Measurements from ENCODE around the gene DYNLT1. TPM values are rescaled to one million over a fixed set of nuclear protein-coding genes. Genes with fewer than 3 reads are reported as not detected.
"Not testable (repeated sequence)": the region's sequence is repeated elsewhere in the genome, so short reads cannot be mapped to it uniquely, and the experiment has no call there.

The DYNLT1 gene
- total RNA-seq, 1 experiment from 2014 or later: 19.9 TPM

- not testable (repeated sequence) for H4K20me1 ChIP-seq (ENCODE audit: insufficient read depth, low read depth, low read length); DNase-seq; H3K9me3 ChIP-seq (ENCODE audit: low read length); H3K27ac ChIP-seq (ENCODE audit: low read length); H3K27me3 ChIP-seq (ENCODE audit: low read length); H3K9me2 ChIP-seq (replicated peaks; ENCODE audit: insufficient read depth, low read length); H2AFZ ChIP-seq (ENCODE audit: low read length); H3K9ac ChIP-seq (ENCODE audit: low read length); H3K4me3 ChIP-seq (ENCODE audit: low read length); H3K4me1 ChIP-seq (ENCODE audit: low read length); H3K4me2 ChIP-seq (ENCODE audit: low read depth, low read length, poor library complexity, severe bottlenecking)
- Histone ChIP-seq H3K79me2 (ENCODE audit: low read length) (peaks cover 12% of the 10 kb centered on the region; the same call in 1 of the 2 replicates), H3K36me3 (ENCODE audit: insufficient read depth, low read length) (peaks cover 32% of the 10 kb centered on the region)
Measured at GRCh38 chr6:158614606-158615005, 29.9 kb downstream of the DYNLT1 start.

- no peaks in the 10 kb centered on the region for H3K4me1 ChIP-seq (ENCODE audit: low read length)
- no peak overlapping the region for H3K4me3 ChIP-seq (ENCODE audit: low read length)
- H3K36me3 ChIP-seq (ENCODE audit: insufficient read depth, low read length): peaks cover 37% of the 10 kb centered on the region
Measured at GRCh38 chr6:158611541-158612370, 32.8 kb downstream of the DYNLT1 start.

GRCh38 chr6:158611039-158611438 lies 33.5 kb downstream of the DYNLT1 start:
- Histone ChIP-seq H3K9me3 (ENCODE audit: low read length) (no peaks in the 10 kb centered on the region), H3K27ac (ENCODE audit: low read length) (no peak overlapping the region), H3K4me3 (ENCODE audit: low read length) (no peak overlapping the region), H2AFZ (ENCODE audit: low read length) (no peak overlapping the region), H3K27me3 (ENCODE audit: low read length) (no peaks in the 10 kb centered on the region), H3K79me2 (ENCODE audit: low read length) (peaks cover 12% of the 10 kb centered on the region; the same call in 1 of the 2 replicates), H3K4me2 (ENCODE audit: low read depth, low read length, poor library complexity, severe bottlenecking) (no peak overlapping the region), H3K4me1 (ENCODE audit: low read length) (no peaks in the 10 kb centered on the region), H3K9me2 (replicated peaks; ENCODE audit: insufficient read depth, low read length) (no peaks in the 10 kb centered on the region), H3K36me3 (ENCODE audit: insufficient read depth, low read length) (peaks cover 37% of the 10 kb centered on the region), H4K20me1 (ENCODE audit: insufficient read depth, low read depth, low read length) (no peaks in the 10 kb centered on the region), H3K9ac (ENCODE audit: low read length) (no peak overlapping the region)
- DNase-seq: no peak

More at GRCh38 chr6:158611541-158612370, 32.8 kb downstream of the DYNLT1 start:
- Histone ChIP-seq H3K9me3 (ENCODE audit: low read length) (no peaks in the 10 kb centered on the region), H3K9me2 (replicated peaks; ENCODE audit: insufficient read depth, low read length) (no peaks in the 10 kb centered on the region), H3K4me2 (ENCODE audit: low read depth, low read length, poor library complexity, severe bottlenecking) (no peak overlapping the region), H3K27me3 (ENCODE audit: low read length) (no peaks in the 10 kb centered on the region), H3K27ac (ENCODE audit: low read length) (no peak overlapping the region), H2AFZ (ENCODE audit: low read length) (no peak overlapping the region), H3K9ac (ENCODE audit: low read length) (no peak overlapping the region), H4K20me1 (ENCODE audit: insufficient read depth, low read depth, low read length) (no peaks in the 10 kb centered on the region), H3K79me2 (ENCODE audit: low read length) (peaks cover 12% of the 10 kb centered on the region; the same call in 1 of the 2 replicates)
- DNase-seq: no peak

- Histone ChIP-seq H3K9me3 (ENCODE audit: low read length) (no peaks in the 10 kb centered on the region), H3K4me3 (ENCODE audit: low read length) (no peak overlapping the region), H3K4me2 (ENCODE audit: low read depth, low read length, poor library complexity, severe bottlenecking) (no peak overlapping the region), H3K27me3 (ENCODE audit: low read length) (no peaks in the 10 kb centered on the region), H3K27ac (ENCODE audit: low read length) (no peak overlapping the region), H3K36me3 (ENCODE audit: insufficient read depth, low read length) (peaks cover 43% of the 10 kb centered on the region), H3K9me2 (replicated peaks; ENCODE audit: insufficient read depth, low read length) (no peaks in the 10 kb centered on the region), H3K79me2 (ENCODE audit: low read length) (peaks cover 15% of the 10 kb centered on the region; the same call in 1 of the 2 replicates), H3K9ac (ENCODE audit: low read length) (no peak overlapping the region), H3K4me1 (ENCODE audit: low read length) (no peaks in the 10 kb centered on the region), H2AFZ (ENCODE audit: low read length) (no peak overlapping the region), H4K20me1 (ENCODE audit: insufficient read depth, low read depth, low read length) (no peaks in the 10 kb centered on the region)
- DNase-seq: no peak
Measured at GRCh38 chr6:158610319-158610968, 34.1 kb downstream of the DYNLT1 start.

- Histone ChIP-seq H3K27ac (ENCODE audit: low read length) (no peak overlapping the region), H3K4me3 (ENCODE audit: low read length) (no peak overlapping the region), H3K9me2 (replicated peaks; ENCODE audit: insufficient read depth, low read length) (no peaks in the 10 kb centered on the region), H3K4me2 (ENCODE audit: low read depth, low read length, poor library complexity, severe bottlenecking) (no peak overlapping the region), H2AFZ (ENCODE audit: low read length) (no peak overlapping the region), H3K4me1 (ENCODE audit: low read length) (no peaks in the 10 kb centered on the region; the same call in 1 of the 2 replicates), H4K20me1 (ENCODE audit: insufficient read depth, low read depth, low read length) (no peaks in the 10 kb centered on the region), H3K9me3 (ENCODE audit: low read length) (no peaks in the 10 kb centered on the region), H3K27me3 (ENCODE audit: low read length) (no peaks in the 10 kb centered on the region), H3K36me3 (ENCODE audit: insufficient read depth, low read length) (peaks cover 43% of the 10 kb centered on the region), H3K9ac (ENCODE audit: low read length) (no peak overlapping the region), H3K79me2 (ENCODE audit: low read length) (peaks cover 15% of the 10 kb centered on the region; the same call in 1 of the 2 replicates)
- DNase-seq: no peak
Measured at GRCh38 chr6:158609455-158610155, 34.9 kb downstream of the DYNLT1 start.

- Histone ChIP-seq H3K36me3 (ENCODE audit: insufficient read depth, low read length) (peaks cover 34% of the 10 kb centered on the region), H3K4me3 (ENCODE audit: low read length) (no peak overlapping the region), H3K9me3 (ENCODE audit: low read length) (no peaks in the 10 kb centered on the region), H3K4me1 (ENCODE audit: low read length) (no peaks in the 10 kb centered on the region; the same call in 1 of the 2 replicates), H3K9ac (ENCODE audit: low read length) (no peak overlapping the region), H4K20me1 (ENCODE audit: insufficient read depth, low read depth, low read length) (no peaks in the 10 kb centered on the region), H3K27ac (ENCODE audit: low read length) (no peak overlapping the region), H3K27me3 (ENCODE audit: low read length) (no peaks in the 10 kb centered on the region), H3K4me2 (ENCODE audit: low read depth, low read length, poor library complexity, severe bottlenecking) (no peak overlapping the region), H3K9me2 (replicated peaks; ENCODE audit: insufficient read depth, low read length) (no peaks in the 10 kb centered on the region), H3K79me2 (ENCODE audit: low read length) (peaks cover 11% of the 10 kb centered on the region), H2AFZ (ENCODE audit: low read length) (no peak overlapping the region)
- DNase-seq: no peak
Measured at GRCh38 chr6:158608221-158608620, 36.3 kb downstream of the DYNLT1 start.

GRCh38 chr6:158607411-158608170 lies 37.0 kb downstream of the DYNLT1 start:
- Histone ChIP-seq H3K36me3 (ENCODE audit: insufficient read depth, low read length) (peaks cover 29% of the 10 kb centered on the region), H3K4me3 (ENCODE audit: low read length) (no peak overlapping the region), H3K79me2 (ENCODE audit: low read length) (peaks cover 10% of the 10 kb centered on the region), H3K27me3 (ENCODE audit: low read length) (no peaks in the 10 kb centered on the region), H4K20me1 (ENCODE audit: insufficient read depth, low read depth, low read length) (no peaks in the 10 kb centered on the region), H2AFZ (ENCODE audit: low read length) (no peak overlapping the region), H3K4me1 (ENCODE audit: low read length) (no peaks in the 10 kb centered on the region; the same call in 1 of the 2 replicates), H3K9me2 (replicated peaks; ENCODE audit: insufficient read depth, low read length) (no peaks in the 10 kb centered on the region), H3K9me3 (ENCODE audit: low read length) (no peaks in the 10 kb centered on the region), H3K9ac (ENCODE audit: low read length) (no peak overlapping the region), H3K4me2 (ENCODE audit: low read depth, low read length, poor library complexity, severe bottlenecking) (no peak overlapping the region), H3K27ac (ENCODE audit: low read length) (no peak overlapping the region)
- no peak for DNase-seq

Data from Karpas-422 (cell line).